Measurements from ENCODE around the gene CCDC106. TPM values are rescaled to one million over a fixed set of nuclear protein-coding genes. Genes with fewer than 3 reads are reported as not detected.
A peak's percentile ranks its signal among the peaks of the same experiment; 100 is the strongest.

The CCDC106 gene
- total RNA-seq, 2 experiments from 2014 or later = 8.8 to 11.2 TPM

DNA sequence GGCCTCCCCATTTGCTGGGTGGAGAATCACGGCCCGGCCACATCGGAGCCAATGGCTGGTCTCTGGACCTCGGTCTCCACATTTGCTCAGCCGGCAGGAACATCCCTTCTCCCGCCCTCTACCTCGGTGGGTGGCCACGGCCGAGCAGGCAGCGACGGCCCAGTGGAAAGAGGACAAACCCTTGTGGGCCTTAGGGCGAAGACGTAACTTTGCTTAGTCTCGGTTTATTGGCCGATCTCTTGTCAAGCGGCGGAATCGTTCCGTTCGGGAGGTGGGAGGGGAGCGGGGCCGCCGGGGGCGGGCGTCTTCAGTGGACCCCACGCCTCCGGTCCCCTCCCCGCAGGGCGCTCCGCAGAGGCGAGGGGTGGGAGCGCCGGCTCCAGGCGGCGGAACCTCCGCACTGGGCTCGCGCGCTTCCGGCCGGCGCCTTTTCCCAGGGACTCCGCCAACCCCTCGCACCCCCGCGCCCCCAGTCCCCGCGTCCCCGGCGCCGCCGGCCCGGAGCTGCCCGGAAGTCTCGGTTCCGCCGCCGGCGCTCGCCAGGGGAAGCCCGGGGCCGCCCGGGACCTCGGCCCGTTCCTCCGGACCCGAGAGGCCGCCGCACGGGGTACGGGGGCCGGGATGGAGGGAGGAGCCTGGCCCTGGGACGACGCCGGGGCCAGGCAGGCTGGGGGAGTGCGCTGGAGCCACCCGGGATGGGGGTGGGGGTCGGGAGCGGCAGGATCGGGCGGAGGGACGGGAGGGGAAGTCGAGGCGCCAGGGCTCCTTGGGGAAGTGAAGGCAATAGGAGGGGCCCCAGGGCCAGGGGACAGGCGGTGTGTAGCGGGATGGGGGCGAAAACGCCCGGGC lies 7.2 kb upstream of the CCDC106 start, which contains the start of gene ZNF580:
Gene ZNF580 (plus strand): TSS at position 426 of the 849 bp plus-strand sequence. CDS start 1,507 bp downstream, outside the sequence.
- TF ChIP-seq, protein P1, sequence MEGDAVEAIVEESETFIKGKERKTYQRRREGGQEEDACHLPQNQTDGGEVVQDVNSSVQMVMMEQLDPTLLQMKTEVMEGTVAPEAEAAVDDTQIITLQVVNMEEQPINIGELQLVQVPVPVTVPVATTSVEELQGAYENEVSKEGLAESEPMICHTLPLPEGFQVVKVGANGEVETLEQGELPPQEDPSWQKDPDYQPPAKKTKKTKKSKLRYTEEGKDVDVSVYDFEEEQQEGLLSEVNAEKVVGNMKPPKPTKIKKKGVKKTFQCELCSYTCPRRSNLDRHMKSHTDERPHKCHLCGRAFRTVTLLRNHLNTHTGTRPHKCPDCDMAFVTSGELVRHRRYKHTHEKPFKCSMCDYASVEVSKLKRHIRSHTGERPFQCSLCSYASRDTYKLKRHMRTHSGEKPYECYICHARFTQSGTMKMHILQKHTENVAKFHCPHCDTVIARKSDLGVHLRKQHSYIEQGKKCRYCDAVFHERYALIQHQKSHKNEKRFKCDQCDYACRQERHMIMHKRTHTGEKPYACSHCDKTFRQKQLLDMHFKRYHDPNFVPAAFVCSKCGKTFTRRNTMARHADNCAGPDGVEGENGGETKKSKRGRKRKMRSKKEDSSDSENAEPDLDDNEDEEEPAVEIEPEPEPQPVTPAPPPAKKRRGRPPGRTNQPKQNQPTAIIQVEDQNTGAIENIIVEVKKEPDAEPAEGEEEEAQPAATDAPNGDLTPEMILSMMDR (IDR thresholded peaks at IDR 0.05) = no peak
- POLR2A ChIA-PET = interaction anchor here (0.9 kb wide), 1 partner anchor 14 kb away, joined by 3 read pairs; no protein-coding TSS in a partner anchor
- intact Hi-C loops (cut with micrococcal nuclease) = no loop called here
- H3K4me1 Mint-ChIP-seq (ENCODE audit: low read depth) = peaks cover 58% of the 10 kb centered on the region
- peaks cover 4% of the 10 kb centered on the region for H3K9me3 Mint-ChIP-seq
- peaks cover 56% of the 10 kb centered on the region for H3K36me3 Mint-ChIP-seq (ENCODE audit: low read depth)
- CTCF ChIA-PET = interaction anchor here (1.0 to 6.2 kb wide), 4 partner anchors 9 to 390 kb away, joined by 3 to 45 read pairs (median 5); partner anchors contain the start of gene U2AF2
- DNase-seq (peak; percentile 71), ATAC-seq (peak; percentile 19)
- peak within 1 kb of the TSS; percentile 82 for H3K4me3 Mint-ChIP-seq
- H3K27me3 Mint-ChIP-seq = no peaks in the 10 kb centered on the region
- H3K27ac Mint-ChIP-seq = peak within 1 kb of the TSS; percentile 95

DNA sequence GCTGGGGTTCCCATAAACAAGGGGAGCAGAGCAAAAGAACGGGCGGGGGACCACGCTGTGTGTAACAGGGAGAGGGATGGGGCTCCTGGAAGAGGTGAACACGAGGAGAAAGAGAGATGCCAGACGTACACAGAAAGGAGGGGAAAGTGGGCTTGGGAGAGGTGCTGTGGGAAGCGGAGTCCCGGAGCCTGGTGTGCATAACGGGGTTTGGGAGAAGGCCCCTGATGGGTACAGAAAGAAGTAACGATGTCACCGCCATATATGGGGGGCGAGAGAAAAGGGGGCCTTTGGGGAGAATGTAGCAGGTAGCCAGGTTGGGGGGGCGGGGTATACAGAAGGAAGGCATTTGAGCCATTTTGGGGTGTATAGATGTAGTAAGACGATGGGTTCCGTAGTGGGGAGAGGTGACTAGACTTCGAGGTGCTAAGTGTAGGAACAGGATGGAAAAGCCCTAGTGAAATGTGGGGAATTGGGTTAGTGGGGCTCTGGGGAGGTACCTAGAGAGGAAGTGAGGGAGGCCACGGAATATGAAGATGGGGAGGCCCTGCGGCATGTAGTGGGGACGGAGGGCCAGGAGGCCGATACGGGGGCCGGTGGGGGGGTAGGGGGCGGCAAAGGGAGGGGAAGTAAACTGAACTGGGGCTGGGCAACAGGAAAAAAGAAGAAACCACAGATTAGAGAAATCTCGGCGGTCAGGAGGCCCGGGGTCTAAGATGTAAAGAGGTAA lies 6.4 kb upstream of the CCDC106 start:
- CTCF ChIA-PET = interaction anchor here (1.6 to 1.9 kb wide), 4 partner anchors 9 to 35 kb away, joined by 6 to 15 read pairs (median 10); partner anchors contain the start of gene U2AF2
- POLR2A ChIA-PET = interaction anchor here (1.0 to 3.2 kb wide), 7 partner anchors 11 to 42 kb away, joined by 4 to 12 read pairs (median 6); partner anchors contain the start of genes FIZ1, U2AF2, ZNF524 and ZNF865
- Mint-ChIP-seq H3K27ac (peak overlapping the region; percentile 89), H3K27me3 (no peaks in the 10 kb centered on the region), H3K9me3 (peaks cover 4% of the 10 kb centered on the region), H3K4me3 (peak overlapping the region; percentile 82), H3K4me1 (ENCODE audit: low read depth) (peaks cover 51% of the 10 kb centered on the region), H3K36me3 (ENCODE audit: low read depth) (peaks cover 49% of the 10 kb centered on the region)
- intact Hi-C loops (cut with micrococcal nuclease) = no loop called here
- TF ChIP-seq, protein P1 (IDR thresholded peaks at IDR 0.05) = no peak
- peak; percentile 62 for DNase-seq
- peak; percentile 4 for ATAC-seq

DNA sequence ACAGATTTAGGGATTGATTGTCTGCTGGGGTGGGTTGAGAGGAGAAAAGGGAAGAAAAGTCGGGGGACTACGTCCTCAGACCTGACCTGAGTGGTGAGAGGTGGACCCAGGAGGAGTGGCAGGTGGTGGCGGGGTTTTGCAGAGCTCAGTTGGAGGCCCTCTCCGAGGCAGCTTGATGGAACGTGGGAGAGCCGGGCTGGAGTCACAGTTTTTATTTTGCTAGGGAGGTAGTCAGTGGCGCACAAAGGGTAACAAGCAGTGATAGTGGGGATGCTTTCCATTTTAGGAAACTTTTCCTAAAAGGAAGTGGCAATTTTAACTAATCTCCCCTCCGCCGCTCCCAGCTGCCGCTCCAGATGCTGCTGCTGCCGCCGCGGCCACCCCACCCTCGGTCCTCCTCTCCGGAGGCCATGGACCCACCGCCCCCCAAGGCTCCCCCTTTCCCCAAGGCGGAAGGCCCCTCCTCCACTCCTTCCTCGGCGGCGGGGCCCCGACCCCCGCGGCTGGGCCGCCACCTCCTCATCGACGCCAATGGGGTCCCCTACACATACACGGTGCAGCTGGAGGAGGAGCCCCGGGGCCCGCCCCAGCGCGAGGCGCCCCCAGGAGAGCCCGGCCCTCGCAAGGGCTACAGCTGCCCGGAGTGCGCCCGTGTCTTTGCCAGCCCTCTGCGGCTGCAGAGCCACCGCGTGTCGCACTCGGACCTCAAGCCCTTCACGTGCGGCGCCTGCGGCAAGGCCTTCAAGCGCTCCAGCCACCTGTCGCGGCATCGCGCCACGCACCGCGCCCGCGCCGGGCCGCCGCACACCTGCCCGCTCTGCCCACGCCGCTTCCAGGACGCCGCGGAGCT lies 5.6 kb upstream of the CCDC106 start:
- peaks cover 51% of the 10 kb centered on the region for H3K4me1 Mint-ChIP-seq (ENCODE audit: low read depth)
- POLR2A ChIA-PET = interaction anchor here (1.0 to 3.2 kb wide), 11 partner anchors 9 to 62 kb away, joined by 3 to 12 read pairs (median 5); partner anchors contain the start of genes FIZ1, U2AF2, ZNF524 and ZNF579
- CTCF ChIA-PET = interaction anchor here (1.0 to 1.9 kb wide), 5 partner anchors 10 to 36 kb away, joined by 3 to 15 read pairs (median 7); partner anchors contain the start of gene U2AF2
- DNase-seq (peak; percentile 59), ATAC-seq (peak; percentile 25)
- H3K4me3 Mint-ChIP-seq = peak overlapping the region; percentile 82
- intact Hi-C loops (cut with micrococcal nuclease) = no loop called here
- TF ChIP-seq, protein P1 (IDR thresholded peaks at IDR 0.05) = no peak
- no peaks in the 10 kb centered on the region for H3K27me3 Mint-ChIP-seq
- H3K27ac Mint-ChIP-seq = peak overlapping the region; percentile 99
- peaks cover 4% of the 10 kb centered on the region for H3K9me3 Mint-ChIP-seq
- H3K36me3 Mint-ChIP-seq (ENCODE audit: low read depth) = peaks cover 52% of the 10 kb centered on the region

DNA sequence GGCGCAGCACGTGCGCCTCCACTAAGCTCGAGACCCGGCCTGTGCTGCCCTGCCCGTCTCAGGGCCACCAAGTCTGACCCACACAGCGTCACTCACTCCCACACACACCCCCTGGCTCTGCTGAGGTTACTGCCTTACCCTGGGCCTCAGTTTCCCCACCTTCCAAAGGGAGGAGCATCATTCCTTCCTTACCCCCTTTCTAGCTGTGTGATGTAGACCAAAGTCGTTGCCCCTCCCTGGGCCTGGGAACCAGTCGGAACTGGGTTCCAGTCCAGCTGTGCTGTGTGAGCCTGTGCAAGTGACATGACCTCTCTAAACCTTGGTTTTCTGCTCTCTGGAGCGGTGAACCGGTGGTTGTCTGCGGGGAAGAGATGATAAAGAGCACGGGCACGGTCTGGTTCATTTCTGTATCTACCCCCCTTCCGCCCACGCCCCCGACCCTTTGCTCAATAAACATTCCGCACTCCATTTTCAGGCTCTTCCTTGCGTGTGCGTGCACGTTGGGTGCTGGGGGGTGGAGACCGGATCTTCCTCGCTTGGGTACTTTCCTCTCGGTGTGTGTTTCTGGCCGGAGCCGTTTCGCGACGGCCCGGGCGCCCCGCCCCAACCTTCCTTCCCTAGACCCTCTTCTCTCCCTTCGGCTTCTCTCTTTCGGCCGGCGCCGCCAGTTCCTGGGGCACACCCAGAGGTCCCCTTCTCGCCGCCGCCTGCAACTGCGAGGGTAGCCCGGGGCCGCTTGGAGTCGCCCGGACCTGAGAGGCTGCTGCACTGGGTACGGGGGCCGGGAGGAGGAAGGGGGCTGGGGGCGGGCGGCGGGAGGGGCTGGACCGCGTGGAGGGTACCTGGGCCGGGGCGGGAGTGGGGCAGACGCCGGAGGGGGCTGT lies 4.8 kb upstream of the CCDC106 start, which contains the start of gene ZNF581:
Gene ZNF581 (plus strand): TSS at position 647 of the 884 bp plus-strand sequence. CDS start 923 bp downstream, outside the sequence.
- ATAC-seq (peak; percentile 57), DNase-seq (peak; percentile 94)
- Mint-ChIP-seq H3K27ac (peak within 1 kb of the TSS; percentile 99), H3K4me3 (peak within 1 kb of the TSS; percentile 82), H3K9me3 (peaks cover 4% of the 10 kb centered on the region), H3K4me1 (ENCODE audit: low read depth) (peaks cover 47% of the 10 kb centered on the region), H3K36me3 (ENCODE audit: low read depth) (peaks cover 49% of the 10 kb centered on the region), H3K27me3 (no peaks in the 10 kb centered on the region)
- TF ChIP-seq, protein P1 (IDR thresholded peaks at IDR 0.05) = no peak
- ChIA-PET POLR2A (interaction anchor here (1.2 to 3.2 kb wide), 10 partner anchors 7 to 63 kb away, joined by 3 to 12 read pairs (median 6); partner anchors contain the start of genes FIZ1, U2AF2, ZNF524 and ZNF579), CTCF (interaction anchor here (1.0 to 1.9 kb wide), 5 partner anchors 10 to 37 kb away, joined by 3 to 15 read pairs (median 7); partner anchors contain the start of gene U2AF2)
- intact Hi-C loops (cut with micrococcal nuclease) = no loop called here
